SIG-M5 treated with dmso at 0.1 percent for 504 hours (cell line): ENCODE results near the gene GTPBP3.

ENCODE experiments used
- DNase-seq: peaks from one replicate; lab custom pipeline; 2025; ENCODE audit not compliant: unreplicated experiment; lab: John Stamatoyannopoulos, UW

GTPBP3 gene

DNA sequence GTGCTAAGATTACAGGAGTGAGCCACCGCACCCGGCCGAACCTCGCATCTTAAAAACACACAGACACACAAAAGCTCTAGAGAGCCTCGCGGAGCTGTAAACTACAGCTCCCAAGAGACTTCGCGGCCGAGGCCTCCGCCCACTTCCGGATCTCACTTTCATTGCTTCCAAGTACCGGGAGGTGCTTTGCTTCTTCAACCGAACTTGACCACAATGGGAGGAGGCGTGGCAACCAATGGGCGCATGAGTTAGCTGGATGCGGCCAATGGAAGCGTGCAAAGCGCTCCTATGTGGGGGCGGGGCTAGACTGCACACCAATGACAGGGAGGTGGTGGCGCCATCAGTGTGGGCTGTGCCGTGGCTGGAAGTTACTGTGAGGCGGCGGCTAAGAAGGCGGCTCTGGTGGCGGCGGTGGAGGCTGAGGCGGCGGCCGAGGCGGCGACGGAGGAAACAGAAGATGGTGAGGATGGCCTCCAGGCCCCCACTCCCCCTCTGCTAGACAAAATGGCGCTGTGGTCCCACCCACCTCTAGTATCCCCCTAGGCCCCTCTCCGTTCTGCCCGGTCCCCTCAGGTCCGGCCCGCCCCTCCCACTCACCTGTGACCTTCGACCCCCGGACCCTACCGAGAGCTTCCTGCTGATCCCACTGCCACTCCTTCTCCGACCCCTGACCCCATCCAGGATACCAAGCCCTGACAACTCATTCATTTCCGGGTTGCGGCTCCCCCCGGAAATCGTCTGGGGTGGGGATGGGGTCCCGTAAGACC is 28.0 kb upstream of the GTPBP3 start, which contains the start of gene DDA1:
Gene DDA1 (plus strand): TSS at position 366 of the 767 bp plus-strand sequence. CDS start 92 bp downstream, at position 458.
- DNase-seq: peak; percentile 99

DNA sequence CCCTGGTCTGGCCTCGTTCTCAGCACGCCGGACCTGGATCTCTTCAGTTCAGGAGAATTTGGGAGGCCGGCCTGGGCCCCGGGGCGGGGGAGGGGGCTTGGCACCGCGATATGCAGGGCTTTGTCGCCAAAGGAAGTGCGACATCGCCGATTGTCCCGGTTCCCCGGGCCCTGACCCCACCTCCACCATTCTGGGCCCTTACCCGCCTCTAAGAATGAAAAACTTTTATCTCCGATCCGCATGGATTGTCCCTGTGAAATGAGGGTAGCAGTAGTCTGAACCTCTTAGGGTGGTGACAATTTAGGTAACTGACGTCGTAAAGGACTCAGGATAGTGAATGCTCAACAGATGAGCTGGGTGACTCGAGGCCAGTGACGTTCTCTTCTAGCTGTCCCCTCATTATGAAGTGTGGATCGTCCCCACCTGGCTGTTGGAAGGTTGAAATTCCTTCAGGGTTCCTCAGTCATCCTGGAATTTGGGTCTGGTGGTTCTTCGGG is 27.3 kb upstream of the GTPBP3 start:
- DNase-seq: no peak

DNA sequence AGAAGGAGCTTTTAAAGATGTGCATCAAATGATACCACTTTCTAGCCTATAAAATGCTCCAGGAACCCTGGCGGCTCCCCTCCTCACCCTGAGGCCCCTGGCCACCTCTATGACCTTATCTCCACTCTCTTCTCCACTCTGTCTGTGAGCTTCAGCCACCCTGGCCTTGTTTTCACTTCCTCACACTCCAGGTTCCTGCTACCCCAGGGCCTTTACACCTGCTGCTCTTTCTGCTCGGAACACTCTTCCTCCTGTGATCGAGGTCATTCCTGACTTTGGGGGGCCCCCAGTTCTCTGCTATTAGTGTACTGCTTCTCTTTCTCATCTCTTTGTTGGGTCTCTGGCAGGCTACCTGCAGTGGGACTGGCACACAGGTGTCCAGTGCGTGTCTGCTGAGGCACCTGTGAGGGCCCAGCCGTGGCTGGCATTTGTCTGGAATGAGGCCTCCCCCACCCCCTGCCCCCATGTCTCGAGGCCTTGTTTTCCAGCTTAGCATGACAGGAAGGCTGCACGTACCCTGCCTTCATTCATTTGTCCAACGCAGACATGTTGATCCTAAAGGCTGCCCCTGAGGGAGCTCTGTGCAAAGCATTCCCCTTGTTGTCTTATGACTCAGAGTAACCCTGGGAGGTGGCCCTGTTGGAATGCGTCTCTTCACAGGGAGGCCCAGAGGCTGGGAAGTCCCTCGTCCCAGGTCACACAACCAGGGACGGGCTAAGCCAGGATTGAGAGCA is 25.7 kb upstream of the GTPBP3 start:
- DNase-seq: no peak

DNA sequence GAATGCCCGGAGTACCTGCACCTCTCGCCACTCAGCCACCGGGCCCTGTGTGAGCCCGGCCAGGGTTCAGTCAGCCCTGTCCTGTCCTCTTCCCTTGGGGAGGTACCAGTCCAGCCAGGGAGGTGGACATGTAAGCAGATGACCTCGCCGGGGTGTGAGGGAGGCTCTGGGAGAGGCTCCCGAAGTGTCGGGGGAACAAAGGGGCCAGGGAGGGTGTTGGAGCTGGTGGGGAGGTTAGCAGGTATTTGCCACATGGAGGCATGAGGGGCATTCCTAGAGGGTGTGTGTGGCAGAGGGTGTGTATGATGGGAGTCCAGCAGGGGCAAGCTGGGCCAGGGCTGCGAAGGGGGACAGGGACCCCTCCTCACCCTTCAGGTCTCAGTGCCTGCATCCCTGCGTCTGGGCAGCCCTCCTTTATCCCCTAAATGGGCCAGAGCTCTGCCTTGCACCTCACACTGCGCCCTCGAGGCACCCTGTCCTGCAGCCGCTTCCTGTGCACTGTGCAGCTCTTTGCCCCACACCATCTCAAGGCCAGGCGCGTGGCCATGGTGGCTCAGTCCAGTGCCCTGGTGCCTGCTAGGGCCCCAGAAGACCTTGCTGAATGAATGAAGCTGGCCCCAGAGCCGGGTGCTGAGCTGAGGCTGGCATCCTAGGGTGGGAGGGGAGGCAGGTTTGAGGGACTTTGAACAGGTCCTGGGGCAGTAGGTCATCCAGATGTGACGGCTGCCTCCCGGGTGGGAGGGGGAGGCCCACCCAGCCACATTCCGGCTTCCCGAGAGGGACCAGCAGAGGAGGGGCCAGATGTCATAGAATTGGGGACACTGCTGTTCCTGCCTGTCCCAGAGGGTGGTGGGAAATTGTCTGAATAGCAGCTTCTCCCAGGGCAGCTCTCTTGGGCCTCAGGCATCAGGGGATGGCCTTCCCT is 24.9 kb upstream of the GTPBP3 start:
- DNase-seq: no peak

DNA sequence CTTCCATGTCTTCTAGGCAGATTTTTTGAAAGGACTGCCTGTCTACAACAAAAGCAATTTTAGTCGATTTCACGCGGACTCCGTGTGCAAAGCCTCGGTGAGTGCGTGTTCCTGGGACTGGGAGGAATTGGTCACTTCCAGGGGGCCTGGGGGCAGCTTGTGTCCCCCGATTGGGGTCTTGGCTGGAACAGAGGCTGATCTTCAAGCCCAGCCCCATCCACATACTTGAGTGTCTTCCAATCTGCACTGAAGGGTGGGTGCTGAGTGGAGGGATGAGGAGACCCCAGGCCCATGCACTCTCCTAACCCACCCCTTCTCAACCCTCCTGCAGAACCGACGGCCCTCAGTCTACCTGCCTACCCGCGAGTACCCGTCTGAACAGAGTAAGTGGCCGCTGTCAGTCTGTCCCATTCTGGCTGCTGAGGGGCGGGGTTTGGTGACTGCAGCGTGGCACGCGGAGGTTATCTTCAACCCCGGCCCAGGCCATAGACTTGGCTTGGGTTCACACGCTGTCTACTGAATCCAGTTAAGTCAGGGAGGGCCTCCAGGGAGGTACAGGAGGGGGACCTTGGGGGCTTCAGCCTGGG is 23.3 kb upstream of the GTPBP3 start:
- no peak for DNase-seq

DNA sequence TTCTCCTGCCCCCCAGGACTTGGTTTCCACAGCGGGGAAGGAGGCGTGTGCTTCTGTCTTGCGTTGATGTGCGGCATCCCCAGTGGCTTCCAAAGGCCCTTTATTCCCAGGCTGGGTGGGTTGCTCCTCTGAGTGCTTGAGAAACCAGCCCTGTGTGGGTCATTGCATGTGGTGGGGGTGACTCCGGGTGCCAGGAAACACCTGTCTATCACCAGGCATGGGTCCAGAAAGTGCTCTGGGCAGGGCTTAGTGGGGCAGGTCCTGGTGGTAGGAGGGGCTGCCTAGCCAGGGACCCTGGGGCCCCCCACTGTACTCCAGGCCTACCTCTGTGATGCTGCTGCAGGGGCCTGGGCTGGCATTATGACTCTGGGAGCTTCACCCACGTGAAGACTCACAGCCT is 18.4 kb upstream of the GTPBP3 start:
- DNase-seq: no peak

DNA sequence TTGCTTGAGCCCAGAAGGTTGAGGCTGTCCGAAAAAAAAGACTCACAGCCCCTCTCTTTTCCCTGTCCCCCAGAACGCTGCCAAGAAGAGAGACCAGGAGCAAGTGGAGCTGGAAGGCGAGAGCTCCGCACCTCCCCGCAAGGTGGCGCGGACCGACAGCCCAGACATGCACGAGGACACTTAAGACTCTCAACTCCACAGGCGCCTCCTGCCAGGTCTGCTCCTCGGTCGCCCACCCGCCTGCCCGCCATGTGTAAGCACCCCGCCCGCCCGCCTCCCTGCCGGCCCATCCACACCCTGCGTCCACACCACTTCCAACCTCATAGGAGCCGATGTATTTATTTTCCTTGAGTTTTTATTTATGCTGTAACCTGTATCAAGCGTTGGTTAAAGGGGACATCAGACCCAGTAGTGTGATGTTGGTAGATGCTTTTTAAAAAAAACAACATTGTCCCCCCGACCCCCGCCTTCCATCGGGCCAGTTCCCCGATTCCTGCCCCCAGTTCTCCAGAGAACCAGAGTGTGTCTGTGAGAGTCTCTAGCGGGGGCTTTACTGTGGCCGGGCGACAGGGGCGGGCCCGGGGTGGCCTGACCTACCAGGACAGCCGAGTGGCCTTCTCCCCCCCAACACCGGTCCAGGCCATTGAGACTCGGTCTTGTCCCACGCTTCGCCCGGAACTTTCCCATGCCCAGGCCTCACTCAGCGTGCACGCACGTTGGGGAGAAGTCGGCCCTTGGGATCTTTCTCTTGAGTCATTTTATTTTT is 17.7 kb upstream of the GTPBP3 start:
- DNase-seq: no peak

DNA sequence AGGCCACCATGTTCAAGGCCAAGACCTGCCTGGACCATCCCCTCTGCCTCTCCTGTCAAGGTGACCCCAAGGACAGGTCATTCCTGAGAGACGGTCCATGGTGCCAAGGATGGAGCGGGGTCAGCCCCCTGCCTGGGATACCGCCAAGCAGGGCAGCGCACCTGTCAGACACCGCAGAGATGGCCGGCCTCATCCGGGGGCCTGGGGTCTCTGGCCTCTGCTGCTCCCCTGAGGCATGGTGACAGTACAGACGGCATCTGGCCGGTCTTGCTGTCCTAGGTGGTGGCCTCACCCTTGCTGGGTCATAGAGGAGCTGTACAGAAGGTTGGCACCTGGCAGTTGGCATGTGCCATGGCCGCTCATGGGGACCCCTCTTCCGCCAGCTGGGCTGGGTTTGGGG is 16.9 kb upstream of the GTPBP3 start:
- DNase-seq: no peak

DNA sequence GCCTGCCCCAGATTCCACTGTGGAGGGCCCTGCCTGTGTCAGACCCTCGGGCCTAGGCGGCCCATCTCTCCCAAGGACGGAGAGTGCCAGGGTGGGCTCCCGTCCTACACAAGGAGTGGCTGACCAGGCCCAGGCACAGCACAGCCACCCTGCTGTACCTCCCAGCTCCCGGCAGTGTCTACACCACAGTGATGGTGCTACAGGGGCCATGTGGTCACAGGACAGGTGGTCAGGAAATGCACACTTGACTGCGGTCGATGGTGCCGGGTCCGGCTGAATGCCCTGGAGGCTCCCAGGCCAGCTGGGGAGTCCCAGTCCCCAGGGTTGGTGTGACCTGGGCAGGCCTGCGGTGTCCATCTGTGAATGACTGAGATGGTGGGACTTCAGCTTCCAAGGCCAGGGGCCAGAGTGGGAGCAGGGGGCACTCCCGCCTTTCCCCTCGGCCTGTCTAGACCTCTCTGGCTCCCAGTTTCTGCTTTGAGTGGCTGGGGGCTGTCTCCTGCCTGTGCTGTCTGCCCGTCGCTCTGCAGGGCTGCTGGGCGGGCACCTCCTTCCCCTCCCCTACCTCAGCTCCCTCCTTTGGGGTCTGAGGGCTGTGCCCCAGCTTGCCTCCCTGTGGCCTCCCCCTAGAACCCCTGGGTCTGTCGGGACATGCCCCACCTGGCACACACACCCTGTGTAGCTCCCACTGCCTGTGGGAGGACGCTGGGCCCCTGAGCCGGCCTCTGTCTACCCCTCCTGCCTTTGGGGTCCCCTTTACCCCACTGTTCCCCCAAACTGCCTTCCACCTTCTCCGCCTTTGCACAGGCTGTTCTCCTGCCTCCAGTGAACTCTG is 15.5 kb upstream of the GTPBP3 start:
- DNase-seq: no peak

DNA sequence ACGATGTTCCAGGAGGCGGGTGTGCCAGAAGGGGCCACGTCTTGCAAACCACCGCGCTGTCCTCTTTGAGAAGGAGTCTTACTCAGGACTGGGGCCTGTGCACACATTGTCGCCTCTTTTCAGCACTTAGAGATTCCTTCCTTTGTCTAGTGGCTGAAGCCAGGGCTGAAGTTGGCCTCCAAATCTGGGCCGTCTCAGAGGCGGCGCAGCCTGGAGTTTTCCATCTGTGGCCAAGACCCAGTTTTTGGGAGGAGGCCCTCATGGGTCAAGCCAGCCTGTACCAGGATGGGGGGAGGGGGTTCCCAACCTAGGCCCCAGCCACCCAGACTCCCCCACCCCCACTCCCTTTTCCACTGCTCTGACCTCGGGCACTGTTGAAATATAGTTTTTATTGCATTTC is 14.5 kb upstream of the GTPBP3 start:
- no peak for DNase-seq

DNA sequence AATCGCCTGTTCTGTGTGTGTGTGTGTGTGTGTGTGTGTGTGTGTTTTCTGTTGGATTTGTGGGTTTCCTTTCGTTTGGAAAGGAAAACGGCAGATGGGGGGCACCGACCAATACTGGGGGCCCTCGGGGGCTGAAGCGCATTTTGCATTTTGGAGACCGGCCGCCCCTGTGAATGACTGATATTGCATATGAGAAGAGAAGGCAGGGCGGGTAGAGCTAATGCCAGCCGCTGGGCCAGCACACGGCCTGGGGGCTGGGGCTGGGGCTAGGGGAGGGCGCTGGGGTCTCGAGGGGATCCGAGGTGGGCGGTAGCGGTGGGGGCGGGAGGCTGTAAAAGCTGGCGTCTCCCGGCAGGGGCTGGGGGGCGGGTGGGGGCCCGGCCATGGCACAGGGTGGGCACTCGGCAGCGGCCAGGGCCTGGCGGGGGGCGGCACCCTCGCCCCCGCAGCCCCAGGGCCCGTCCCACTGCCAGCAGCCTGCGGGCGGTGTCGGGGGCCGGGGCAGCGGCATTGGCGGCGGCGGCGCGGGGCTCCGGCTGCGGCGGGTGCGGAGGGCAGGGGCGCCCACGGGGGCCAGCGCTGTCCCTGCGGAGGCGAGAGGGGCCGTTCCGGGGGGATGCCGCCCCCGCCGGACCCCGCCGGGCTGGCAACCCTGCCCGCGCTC is 13.9 kb upstream of the GTPBP3 start:
- no peak for DNase-seq

DNA sequence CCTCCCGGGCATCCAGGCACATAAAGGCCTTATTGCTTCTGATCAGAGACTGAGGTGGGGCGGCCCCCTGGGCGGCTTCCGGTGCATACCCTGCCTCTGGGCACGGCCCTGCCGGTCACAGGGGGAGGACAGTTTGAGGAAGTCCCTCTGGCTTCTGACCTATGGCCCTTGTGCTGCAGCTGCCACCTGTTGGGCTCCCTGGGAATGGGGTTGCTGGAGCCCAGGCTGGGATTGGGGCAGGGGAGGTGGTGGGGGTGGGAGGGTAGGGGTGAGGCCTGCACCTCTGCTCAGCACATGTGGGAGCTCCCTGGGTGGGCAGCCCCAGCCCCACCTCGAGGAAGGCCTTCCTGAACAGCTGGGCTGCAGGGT is 13.4 kb upstream of the GTPBP3 start:
- DNase-seq: no peak

DNA sequence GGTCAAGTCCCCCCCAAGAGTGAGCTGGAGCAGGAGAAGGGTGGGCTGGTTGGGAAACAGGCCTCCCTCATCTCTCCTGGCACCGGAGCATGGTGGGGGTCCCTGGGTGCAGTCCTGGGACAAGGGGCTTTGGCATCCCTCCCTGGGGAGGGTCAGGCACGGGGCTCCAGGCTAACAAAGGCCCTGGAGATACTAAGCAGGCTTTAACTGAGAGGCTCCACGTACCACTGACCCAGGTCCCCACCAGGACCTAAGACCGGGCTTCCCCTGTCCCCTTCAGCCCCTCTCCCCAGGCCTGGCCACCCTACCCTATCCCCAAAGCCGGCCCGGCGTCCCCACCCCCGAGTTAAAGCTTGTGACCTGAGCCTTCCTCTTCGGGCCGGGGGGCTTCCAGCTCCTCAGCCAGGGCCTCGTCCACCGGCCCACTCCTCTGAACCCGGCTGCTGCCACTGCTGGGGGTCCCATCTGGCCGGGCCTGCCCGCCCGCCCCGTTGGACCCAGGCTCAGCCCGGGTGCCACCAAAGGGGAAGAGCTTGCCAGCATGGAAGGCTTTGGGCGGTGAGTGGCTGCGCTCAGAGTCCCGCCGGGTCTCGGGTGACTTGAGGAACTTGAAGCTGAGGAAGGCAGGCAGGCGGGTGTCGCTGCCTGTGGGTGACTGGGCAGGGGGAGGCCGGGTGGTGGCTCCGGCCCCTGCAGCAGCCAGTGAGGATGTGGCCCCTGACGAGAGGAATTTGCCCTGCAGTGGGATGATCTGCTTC is 12.8 kb upstream of the GTPBP3 start:
- no peak for DNase-seq

DNA sequence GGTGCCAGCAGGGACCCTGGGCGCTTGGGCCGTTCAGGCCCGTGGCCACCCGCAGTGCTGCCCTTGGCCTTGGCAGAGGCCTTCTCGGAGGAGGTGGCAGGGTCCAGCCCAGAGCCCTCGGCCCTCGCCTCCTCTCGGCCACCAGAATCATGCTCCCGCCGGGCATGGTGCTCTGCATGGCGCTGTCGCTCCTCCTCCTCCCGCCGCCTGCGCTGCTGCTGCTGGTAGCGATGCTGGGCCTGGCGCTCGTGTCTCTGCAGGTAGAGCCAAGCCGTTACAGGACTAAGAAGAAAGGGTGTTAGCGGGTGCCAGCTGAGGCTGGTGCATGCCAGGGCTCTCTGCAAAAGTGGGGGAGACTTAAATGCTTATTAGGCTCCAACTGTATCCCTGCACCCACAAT is 12.2 kb upstream of the GTPBP3 start:
- no peak for DNase-seq

DNA sequence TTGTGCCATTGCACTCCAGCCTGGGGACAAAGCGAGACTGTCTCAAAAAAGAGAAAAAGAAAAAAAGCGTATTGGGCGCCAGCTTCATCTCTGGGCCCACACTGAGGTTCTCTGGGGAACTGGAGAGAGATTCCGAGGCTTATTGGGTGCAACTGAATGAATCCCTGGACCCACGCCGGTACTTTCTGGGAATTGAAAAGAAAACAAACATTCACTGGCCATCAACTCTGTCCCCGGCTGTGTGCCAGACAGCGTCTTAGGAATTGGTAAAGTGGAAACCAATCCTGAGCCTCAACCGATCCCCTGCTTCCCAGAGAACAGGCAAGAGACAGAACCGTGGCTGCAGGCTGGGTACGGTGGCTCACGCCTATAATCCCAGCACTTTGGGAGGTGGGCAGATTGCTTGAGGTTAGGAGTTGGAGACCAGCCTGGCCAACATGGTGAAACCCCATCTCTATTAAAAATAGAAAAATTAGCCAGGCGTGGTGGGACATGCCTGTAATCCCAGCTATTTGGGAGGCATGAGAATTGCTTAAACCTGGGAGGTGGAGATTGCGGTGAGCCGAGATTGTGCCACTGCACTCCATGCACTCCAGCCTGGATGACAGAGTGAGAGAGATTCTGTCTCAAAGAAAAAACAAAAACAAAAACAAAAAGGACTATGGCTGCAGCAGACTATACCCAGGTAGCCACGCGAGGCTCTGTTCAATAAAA is 11.3 kb upstream of the GTPBP3 start:
- no peak for DNase-seq

DNA sequence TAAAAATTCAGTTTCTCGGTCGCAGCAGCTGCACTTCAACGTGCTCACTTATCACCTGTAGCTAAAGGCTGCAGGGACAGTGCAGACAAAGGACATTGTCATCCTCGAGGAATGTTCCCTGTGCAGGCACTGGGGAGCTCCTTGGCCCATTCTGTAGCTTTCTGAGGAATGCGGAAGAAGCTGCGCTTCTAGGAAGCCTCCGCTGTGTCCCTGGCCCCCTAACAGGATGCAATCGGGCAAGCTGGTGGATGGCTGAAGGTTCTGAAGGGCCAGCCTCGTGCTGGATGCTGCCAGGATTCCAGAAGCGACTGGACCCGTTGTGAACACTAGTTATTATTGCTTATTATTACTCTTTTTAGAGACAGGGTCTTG is 10.8 kb upstream of the GTPBP3 start:
- no peak for DNase-seq

DNA sequence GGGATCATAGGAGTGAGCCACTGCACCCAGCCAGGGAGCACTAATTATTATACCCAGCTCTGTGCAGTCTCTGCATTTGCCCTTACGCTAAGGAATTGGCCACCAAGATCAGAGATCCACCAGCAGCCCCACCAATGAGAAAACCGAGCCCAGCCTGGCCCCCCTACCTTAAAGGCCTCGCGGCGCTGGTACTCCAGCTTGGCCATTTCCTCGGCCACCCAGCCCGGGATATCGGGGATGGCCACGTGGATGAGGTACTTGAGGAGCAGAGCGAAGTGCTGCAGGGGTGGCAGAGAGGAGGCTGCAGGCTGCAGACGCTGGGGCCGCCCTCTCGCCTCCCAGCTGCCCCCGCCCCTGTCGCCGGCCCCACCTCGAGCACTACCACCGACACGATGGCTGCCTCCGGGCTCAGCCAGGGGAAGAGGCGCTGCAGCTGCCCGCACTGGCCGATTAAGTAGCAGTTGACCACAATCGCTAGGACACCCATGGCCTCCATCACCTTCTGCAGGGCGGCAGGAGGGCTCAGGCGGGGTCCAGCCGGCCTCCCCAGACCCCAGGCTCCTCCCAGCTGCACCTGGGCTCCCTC is 10.2 kb upstream of the GTPBP3 start:
- DNase-seq: no peak
